Measurements from ENCODE around the gene KRT26.
"Not testable (repeated sequence)": the region's sequence is repeated elsewhere in the genome, so short reads cannot be mapped to it uniquely, and the experiment has no call there.

The KRT26 gene

DNA sequence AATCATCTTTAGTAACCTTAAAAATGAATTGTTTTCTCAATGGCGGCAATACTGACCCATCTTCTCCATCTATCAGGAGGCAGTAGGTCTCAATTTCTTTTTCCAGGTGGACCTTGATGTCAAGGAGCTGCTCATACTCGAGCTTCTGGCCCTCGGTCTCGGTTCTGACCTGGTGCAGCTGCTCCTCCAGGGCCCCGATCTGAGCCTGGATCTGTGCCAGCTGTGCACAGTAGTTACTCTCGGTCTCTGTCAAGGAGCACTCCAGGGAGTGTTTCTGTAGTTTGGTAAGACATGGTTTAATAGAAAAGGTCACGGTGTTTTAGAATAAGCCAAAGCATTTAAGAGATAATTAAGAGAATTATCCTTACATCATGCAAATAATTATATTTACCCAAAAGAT lies 5.5 kb upstream of the KRT26 start:
- H3K27me3 Mint-ChIP-seq, result peaks cover 35% of the 10 kb centered on the region
- no peak overlapping the region for H3K27ac Mint-ChIP-seq
- no peaks in the 10 kb centered on the region for H3K9me3 Mint-ChIP-seq (ENCODE audit: low read depth)
- no peak overlapping the region for H3K4me3 Mint-ChIP-seq
- peaks cover 4% of the 10 kb centered on the region for H3K4me1 Mint-ChIP-seq (ENCODE audit: low read depth)
- H3K36me3 Mint-ChIP-seq, result no peaks in the 10 kb centered on the region

DNA sequence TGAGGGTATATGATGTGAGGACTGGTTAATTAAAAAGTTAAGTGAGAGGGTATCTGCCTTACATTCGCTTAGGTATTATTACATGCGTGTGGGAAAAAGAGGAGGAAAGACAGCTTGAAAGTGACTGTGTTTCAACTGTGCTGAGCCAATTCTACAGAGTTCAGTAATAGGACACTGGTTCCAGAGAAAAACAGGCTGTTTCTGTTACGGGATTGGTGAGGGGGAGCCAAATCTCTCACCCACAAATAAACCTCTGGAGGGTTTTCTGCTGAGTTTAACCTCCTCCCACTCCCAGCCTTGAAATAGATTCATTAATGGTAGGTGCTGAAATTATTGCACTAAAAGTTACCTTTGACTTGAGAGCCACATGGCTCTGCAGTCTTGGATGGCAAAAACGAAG lies 3.9 kb upstream of the KRT26 start:
- H3K27ac Mint-ChIP-seq, result no peak overlapping the region
- peaks cover 40% of the 10 kb centered on the region for H3K27me3 Mint-ChIP-seq

DNA sequence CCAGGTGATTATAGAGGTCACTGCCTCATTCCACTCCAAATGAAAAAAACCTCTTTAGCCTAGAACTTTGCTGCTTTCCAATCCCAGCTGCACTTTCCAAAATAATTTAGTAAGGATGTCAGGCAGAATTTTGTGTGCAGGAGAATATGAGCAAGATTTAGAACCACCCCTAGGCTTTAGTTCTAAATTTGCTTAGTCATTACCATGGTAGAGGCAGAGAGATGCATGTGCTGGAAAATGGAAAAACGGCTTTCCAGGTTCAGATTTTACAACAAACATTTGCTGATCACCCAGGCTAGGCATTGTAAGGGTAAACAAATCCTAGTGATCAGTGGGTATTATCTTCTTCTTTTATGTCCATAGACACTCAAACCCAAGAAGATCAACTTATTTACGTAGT lies 6.3 kb downstream of the KRT26 start:
- Mint-ChIP-seq H3K9me3 (ENCODE audit: low read depth) (peaks cover 10% of the 10 kb centered on the region), H3K4me1 (ENCODE audit: low read depth) (no peaks in the 10 kb centered on the region), H3K27ac (no peak overlapping the region), H3K36me3 (peaks cover 3% of the 10 kb centered on the region), H3K4me3 (no peak overlapping the region), H3K27me3 (peaks cover 13% of the 10 kb centered on the region)

More for the DNA sequence above, 3.9 kb upstream of the KRT26 start:
- H3K4me1 Mint-ChIP-seq (ENCODE audit: low read depth), result peaks cover 4% of the 10 kb centered on the region
- H3K4me3 Mint-ChIP-seq, result no peak overlapping the region
- no peaks in the 10 kb centered on the region for H3K36me3 Mint-ChIP-seq
- H3K9me3 Mint-ChIP-seq (ENCODE audit: low read depth), result no peaks in the 10 kb centered on the region

DNA sequence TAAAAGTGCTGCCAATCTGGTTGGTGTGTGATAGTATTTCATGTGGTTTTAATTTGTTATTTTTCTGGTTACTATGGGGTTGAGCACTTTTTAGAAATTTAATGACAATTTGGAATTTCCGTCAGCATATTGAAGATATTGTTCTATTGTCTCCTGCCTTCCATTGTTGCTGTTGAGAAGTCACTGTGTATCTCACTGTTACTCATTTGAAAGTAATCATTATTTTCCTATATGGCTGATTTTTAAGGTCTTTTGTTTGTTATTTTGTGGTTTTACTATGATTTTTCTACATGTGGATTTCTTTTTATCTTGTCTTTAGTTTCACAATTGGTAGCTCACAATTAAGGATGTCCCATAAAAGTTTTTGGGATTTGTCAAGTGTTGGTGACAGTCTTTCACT lies 8.2 kb downstream of the KRT26 start:
- Mint-ChIP-seq H3K27ac (no peak overlapping the region), H3K9me3 (ENCODE audit: low read depth) (peaks cover 27% of the 10 kb centered on the region), H3K36me3 (peaks cover 5% of the 10 kb centered on the region), H3K4me3 (no peak overlapping the region), H3K4me1 (ENCODE audit: low read depth) (no peaks in the 10 kb centered on the region), H3K27me3 (peaks cover 14% of the 10 kb centered on the region)

DNA sequence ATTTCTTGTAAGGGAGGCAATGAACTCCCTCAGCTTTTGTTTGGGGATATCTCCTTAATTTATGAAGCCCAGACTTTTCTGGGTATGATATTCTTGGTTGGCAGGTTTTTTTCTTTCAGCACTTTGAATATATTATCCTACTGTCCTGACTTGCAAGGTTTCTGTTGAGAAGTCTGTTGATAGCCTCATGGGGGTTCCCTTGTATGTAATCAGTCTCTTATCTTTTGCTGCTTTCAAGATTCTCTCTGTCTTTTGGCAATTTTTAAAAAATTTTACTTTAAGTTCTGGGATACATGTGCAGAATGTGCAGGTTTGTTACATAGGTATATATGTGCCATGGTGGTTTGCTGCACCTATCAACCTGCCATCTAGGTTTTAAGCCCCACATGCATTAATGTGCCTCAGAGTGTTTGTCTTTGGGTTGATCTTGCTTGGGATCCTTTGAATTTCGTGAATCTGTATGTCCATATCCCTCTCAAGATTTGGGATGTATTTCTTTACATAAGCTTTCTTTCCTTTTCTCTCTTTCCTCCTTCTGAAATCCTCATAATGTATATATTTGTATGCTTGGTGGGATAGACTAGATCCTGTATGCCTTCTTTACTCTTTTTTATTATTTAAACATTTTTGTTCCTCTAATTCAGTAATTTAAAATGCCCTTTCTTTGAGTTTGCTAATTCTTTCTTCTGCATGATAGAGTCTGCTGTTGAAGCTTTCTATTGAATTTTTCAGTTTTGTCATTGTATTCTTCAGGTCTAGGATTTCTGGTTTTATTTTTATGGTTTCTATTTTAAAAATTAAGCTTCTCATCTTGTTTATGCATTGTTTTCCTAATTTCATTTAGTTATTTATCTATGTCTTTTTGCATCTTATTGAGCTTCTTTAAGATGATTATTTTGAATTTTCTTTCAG lies 11.6 kb downstream of the KRT26 start:
- no peak overlapping the region for H3K4me3 Mint-ChIP-seq
- H3K4me1 Mint-ChIP-seq (ENCODE audit: low read depth), result no peaks in the 10 kb centered on the region
- H3K27me3 Mint-ChIP-seq, result peaks cover 20% of the 10 kb centered on the region
- peaks cover 5% of the 10 kb centered on the region for H3K36me3 Mint-ChIP-seq
- no peak overlapping the region for H3K27ac Mint-ChIP-seq
- H3K9me3 Mint-ChIP-seq (ENCODE audit: low read depth), result peaks cover 38% of the 10 kb centered on the region

DNA sequence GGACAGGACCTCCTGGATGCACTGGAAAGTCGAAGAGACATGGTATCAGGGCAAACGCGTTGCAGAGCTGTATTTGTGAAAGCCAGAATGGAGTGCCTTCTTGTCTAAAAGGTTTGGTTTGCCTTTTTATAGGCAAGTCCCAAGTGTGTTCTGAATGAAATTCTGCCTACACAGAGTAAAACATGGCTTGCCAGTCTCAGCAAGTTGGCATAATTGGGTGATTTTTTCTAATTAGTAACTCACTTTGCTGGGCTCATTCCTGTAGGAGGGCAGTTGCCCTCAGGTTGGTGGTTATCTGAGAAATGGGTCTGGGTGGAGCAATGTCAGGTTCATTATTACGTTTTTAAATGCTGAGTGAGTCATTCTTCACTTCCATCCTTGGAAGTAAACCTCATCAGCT lies 16.8 kb downstream of the KRT26 start, which contains the start of gene KRT25:
Gene KRT25 (minus strand): TSS at position 101 of the 400 bp plus-strand sequence. CDS start 60 bp downstream, at position 41.
- no peak within 1 kb of the TSS for H3K4me3 Mint-ChIP-seq
- H3K27ac Mint-ChIP-seq, result no peak within 1 kb of the TSS
- no peaks in the 10 kb centered on the region for H3K4me1 Mint-ChIP-seq (ENCODE audit: low read depth)
- peaks cover 24% of the 10 kb centered on the region for H3K9me3 Mint-ChIP-seq (ENCODE audit: low read depth)
- peaks cover 22% of the 10 kb centered on the region for H3K27me3 Mint-ChIP-seq
- H3K36me3 Mint-ChIP-seq, result peaks cover 2% of the 10 kb centered on the region

DNA sequence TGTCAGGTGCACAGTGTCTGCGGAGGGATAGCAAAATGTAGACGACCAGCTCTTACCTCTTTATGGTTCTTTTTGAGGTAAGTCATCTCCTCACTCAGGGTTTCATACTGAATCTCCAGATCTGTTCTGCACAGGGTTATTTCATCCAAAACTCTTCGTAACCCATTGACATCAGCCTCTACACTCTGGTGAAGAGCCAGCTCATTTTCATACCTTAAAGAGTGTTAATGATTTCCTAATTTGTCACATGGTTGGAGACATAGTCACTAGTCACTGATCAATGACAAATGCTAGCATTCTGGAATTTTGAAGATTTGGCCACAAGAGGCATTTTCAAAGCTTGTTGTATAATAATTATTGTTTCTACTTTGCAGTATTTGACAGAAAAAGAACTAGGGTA lies 18.2 kb downstream of the KRT26 start:
- H3K4me3 Mint-ChIP-seq, result no peak overlapping the region
- H3K27ac Mint-ChIP-seq, result no peak overlapping the region
- no peaks in the 10 kb centered on the region for H3K4me1 Mint-ChIP-seq (ENCODE audit: low read depth)
- H3K27me3 Mint-ChIP-seq, result peaks cover 21% of the 10 kb centered on the region
- H3K9me3 Mint-ChIP-seq (ENCODE audit: low read depth), result peaks cover 11% of the 10 kb centered on the region
- no peaks in the 10 kb centered on the region for H3K36me3 Mint-ChIP-seq

DNA sequence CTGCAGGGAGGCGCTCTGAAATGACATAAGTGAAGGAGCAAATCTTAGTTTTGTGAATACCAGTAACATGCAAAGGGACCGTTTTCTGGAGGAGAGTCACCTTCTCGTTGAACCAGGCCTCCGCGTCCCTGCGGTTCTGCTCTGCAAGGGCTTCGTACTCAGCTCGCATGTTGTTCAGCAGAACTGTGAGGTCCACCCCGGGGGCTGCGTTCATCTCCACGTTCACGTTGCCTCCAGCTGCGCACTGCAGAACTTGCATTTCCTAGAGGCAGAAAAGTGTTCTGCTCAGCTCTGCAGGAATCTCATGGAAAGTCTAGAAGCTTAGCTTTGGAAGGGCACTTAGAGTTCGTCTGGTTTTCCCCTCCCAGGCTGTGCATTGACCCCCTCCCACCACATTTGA lies 20.9 kb downstream of the KRT26 start:
- H3K27me3 Mint-ChIP-seq, result peaks cover 19% of the 10 kb centered on the region
- H3K36me3 Mint-ChIP-seq, result no peaks in the 10 kb centered on the region
- no peak overlapping the region for H3K4me3 Mint-ChIP-seq
- no peaks in the 10 kb centered on the region for H3K9me3 Mint-ChIP-seq (ENCODE audit: low read depth)
- H3K4me1 Mint-ChIP-seq (ENCODE audit: low read depth), result no peaks in the 10 kb centered on the region
- no peak overlapping the region for H3K27ac Mint-ChIP-seq

DNA sequence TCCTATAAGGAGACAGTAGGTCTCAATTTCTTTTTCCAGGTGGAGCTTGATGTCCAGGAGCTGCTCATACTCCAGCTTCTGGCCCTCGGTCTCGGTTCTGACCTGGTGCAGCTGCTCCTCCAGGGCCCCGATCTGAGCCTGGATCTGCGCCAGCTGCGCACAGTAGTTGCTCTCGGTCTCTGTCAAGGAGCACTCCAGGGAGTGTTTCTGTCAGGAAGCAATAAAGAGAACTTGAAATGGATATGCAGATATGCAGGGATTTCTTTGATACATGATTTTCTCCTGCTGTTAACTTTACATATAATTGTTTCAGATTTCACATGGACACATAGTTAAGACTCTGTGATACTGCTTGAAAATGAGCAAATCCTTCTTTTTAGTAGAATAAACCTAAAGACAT lies 21.6 kb downstream of the KRT26 start:
- no peaks in the 10 kb centered on the region for H3K36me3 Mint-ChIP-seq
- no peak overlapping the region for H3K4me3 Mint-ChIP-seq
- H3K9me3 Mint-ChIP-seq (ENCODE audit: low read depth), result no peaks in the 10 kb centered on the region
- H3K4me1 Mint-ChIP-seq (ENCODE audit: low read depth), result no peaks in the 10 kb centered on the region
- H3K27me3 Mint-ChIP-seq, result peaks cover 18% of the 10 kb centered on the region
- no peak overlapping the region for H3K27ac Mint-ChIP-seq

DNA sequence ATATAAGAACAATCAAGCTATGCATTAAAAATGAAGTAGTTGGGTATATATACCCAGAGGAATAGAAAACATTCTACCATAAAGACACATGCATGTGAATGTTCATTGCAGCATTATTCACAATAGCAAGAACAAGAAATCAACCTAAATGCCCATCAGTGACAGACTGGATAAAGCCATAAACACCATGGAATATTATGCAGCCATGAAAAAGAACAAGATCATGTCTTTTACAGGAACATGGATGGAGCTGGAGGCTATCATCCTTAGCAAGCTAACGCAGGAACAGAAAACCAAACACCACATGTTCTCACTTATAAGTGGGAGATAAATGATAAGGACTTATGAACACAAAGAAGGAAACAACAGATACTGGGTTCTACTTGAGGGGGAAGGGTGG lies 23.3 kb downstream of the KRT26 start:
- H3K36me3 Mint-ChIP-seq; H3K27ac Mint-ChIP-seq; H3K9me3 Mint-ChIP-seq (ENCODE audit: low read depth); H3K4me3 Mint-ChIP-seq; H3K4me1 Mint-ChIP-seq (ENCODE audit: low read depth): not testable (repeated sequence)
- H3K27me3 Mint-ChIP-seq, result peaks cover 21% of the 10 kb centered on the region

DNA sequence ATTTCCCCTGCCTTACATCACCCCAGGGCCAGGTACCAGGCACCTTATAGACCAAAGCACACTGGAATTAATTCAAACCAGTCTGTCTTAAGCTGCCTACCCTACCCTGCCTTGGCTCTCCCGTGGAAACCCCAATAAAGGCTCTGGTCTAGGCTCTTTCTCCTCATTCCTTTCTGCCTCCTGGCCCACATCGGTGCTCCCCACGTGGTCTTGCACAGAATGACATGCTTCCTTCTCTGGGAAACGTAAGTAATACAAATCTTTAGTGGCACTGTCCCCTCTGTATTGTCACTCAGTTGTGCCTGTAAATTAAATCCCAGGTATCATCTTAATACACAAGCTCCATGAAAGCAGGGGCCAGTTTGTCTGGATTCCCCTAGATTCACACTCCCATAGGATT lies 33.4 kb downstream of the KRT26 start:
- Mint-ChIP-seq H3K9me3 (ENCODE audit: low read depth) (peaks cover 7% of the 10 kb centered on the region), H3K27ac (no peak overlapping the region), H3K4me3 (no peak overlapping the region), H3K27me3 (peaks cover 9% of the 10 kb centered on the region), H3K4me1 (ENCODE audit: low read depth) (no peaks in the 10 kb centered on the region), H3K36me3 (peaks cover 3% of the 10 kb centered on the region)

DNA sequence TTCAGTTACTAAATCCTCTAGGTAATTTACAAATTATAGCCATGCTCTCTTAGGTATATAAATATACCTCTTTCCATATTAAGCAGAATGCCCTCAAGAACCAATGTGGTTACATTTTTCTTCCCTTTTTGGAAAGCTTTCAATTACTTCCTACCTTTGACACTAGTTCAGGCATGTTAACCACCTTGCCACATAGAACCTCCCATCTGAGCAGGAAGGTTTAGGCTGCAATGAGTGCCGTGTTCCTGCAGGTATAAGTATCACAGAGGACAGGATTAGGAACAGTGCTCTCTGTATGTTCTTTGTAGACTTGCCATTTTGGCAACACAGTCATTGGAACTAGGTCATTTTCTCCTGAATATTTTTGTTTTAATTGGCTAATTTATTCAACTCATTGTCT lies 37.0 kb downstream of the KRT26 start:
- no peak overlapping the region for H3K27ac Mint-ChIP-seq
- H3K4me1 Mint-ChIP-seq (ENCODE audit: low read depth), result no peaks in the 10 kb centered on the region
- H3K4me3 Mint-ChIP-seq, result no peak overlapping the region
- no peaks in the 10 kb centered on the region for H3K9me3 Mint-ChIP-seq (ENCODE audit: low read depth)
- peaks cover 6% of the 10 kb centered on the region for H3K27me3 Mint-ChIP-seq
- H3K36me3 Mint-ChIP-seq, result no peaks in the 10 kb centered on the region

DNA sequence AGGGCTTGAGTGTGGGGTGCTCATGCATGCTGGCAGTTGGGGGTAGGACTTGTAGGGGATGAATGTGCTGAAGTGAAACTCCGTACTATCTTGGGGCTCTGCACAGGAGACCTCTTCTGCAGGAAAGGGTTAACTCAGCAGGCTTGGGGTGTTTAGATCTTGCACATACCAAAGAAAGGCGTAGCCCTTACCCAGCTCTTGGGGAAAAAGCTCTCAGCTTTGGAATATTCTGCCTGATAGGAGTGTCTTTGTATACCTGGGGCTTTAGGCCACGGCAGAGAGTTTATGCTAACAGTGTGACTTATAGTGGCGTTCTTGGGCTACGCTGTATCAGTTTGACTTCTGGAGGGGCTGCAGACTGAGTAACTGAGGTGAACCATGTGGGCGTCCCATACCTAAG lies 38.0 kb downstream of the KRT26 start:
- Mint-ChIP-seq H3K36me3 (no peaks in the 10 kb centered on the region), H3K27me3 (peaks cover 7% of the 10 kb centered on the region), H3K4me1 (ENCODE audit: low read depth) (no peaks in the 10 kb centered on the region), H3K27ac (no peak overlapping the region), H3K4me3 (no peak overlapping the region), H3K9me3 (ENCODE audit: low read depth) (no peaks in the 10 kb centered on the region)

DNA sequence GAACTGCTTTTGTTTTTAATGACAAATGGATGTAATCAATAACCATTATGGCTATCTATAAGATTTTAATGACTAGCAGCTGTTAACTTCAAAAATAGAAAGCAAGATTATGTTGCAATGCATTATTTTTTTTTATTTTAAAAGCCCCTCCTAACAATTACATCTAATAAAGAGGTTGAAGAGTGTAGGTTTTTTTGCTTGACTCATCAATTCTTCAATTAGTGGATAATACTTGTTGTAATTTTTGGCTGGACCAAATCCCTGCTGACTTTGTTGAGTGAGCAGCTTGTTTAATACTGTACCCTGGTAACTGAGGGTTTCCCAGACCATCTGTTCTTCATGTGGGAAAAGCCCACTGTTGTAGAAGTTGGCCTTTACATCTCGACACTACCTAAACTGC lies 41.0 kb downstream of the KRT26 start:
- Mint-ChIP-seq H3K4me3 (no peak overlapping the region), H3K9me3 (ENCODE audit: low read depth) (no peaks in the 10 kb centered on the region), H3K27me3 (peaks cover 5% of the 10 kb centered on the region), H3K36me3 (no peaks in the 10 kb centered on the region), H3K27ac (no peak overlapping the region), H3K4me1 (ENCODE audit: low read depth) (no peaks in the 10 kb centered on the region)

DNA sequence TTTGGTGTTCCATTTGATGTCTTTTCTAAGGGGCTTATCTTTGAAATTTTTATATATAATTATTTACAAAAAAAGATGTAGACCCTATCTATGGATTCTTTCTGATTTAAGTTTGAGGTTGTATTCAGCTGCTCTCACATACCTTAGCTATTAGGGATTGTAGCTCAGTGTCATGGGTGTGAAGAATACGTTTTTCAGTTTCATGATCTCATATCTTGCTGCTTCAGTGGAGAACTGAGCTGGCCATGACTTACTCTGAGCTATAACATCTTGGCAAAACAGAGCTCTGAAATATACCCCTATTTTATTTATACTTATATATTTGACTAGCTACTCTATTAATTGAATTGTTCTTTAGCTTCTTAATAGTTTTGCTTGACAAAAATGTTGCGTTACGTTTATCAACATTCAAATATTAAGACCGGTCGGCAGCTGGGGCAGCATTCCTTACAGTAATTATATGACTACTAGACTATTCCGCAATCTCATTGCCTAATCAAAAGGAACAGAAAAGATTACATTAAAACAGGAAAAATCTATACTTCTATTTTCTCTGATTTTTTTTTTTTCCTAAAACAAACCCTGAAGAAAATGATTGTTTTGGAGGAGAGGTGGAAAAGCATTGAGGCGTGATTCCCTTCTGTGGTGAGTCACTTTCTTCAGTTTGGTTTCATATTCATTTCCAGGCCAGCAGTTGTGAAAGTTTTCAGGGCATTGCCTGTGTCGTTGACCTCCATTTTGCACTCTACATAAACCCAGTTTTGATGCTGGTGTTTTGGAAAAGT lies 44.4 kb downstream of the KRT26 start:
- Mint-ChIP-seq H3K4me1 (ENCODE audit: low read depth) (no peaks in the 10 kb centered on the region), H3K27me3 (peaks cover 6% of the 10 kb centered on the region), H3K9me3 (ENCODE audit: low read depth) (no peaks in the 10 kb centered on the region), H3K36me3 (no peaks in the 10 kb centered on the region), H3K27ac (no peak overlapping the region), H3K4me3 (no peak overlapping the region)

All from activated naive CD8-positive, alpha-beta T cell (primary cell).